Breast epithelium (tissue), 3 donors: ENCODE measurements around the gene H1-8.

Experiments
- POLR2A ChIP-seq: fragments of 450-650 bp; IDR thresholded peaks from one replicate; pipeline ENCODE4 v1.6.1; 2016; ENCODE audit warnings: antibody characterized with exemption, mild to moderate bottlenecking, moderate library complexity
- TF ChIP-seq, protein P1 (sequence below), 3 donors: fragments of 450-650 bp; IDR thresholded peaks; one replicate each; pipeline ENCODE4 v1.5.1; 2016 to 2017; ENCODE audit warnings: antibody characterized with exemption in 3 of 3, mild to moderate bottlenecking in 3 of 3, moderate library complexity in 3 of 3

DNA sequence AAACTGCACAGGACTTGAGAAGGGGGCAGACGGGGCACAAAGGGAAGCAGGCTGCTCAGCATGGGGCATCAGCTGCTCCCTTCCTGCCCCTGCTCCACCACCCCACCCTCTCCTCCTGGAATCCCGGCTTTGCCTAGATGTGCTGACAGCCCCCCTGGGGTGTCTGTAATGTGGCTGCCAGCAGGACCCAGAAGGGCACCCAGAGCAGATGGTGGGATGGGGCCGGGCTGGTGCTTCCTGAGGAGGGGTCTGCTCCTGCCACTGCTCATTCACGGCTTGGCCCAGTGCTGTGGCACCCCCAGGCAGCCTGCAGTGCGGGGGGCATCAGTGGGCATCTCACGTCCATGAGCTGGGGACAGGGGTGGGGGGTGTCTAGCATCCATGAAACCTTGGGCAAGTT is 10.2 kb downstream of the H1-8 start:
- TF ChIP-seq, protein P1, sequence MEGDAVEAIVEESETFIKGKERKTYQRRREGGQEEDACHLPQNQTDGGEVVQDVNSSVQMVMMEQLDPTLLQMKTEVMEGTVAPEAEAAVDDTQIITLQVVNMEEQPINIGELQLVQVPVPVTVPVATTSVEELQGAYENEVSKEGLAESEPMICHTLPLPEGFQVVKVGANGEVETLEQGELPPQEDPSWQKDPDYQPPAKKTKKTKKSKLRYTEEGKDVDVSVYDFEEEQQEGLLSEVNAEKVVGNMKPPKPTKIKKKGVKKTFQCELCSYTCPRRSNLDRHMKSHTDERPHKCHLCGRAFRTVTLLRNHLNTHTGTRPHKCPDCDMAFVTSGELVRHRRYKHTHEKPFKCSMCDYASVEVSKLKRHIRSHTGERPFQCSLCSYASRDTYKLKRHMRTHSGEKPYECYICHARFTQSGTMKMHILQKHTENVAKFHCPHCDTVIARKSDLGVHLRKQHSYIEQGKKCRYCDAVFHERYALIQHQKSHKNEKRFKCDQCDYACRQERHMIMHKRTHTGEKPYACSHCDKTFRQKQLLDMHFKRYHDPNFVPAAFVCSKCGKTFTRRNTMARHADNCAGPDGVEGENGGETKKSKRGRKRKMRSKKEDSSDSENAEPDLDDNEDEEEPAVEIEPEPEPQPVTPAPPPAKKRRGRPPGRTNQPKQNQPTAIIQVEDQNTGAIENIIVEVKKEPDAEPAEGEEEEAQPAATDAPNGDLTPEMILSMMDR (IDR thresholded peaks at IDR 0.05): no peak
- no peak for TF ChIP-seq POLR2A
